LNCaP clone FGC (cell line): ENCODE measurements around the gene PPP2R2D.

ENCODE experiments used
- DNase-seq: peaks from one replicate; pipeline ENCODE4 v3.0.0-alpha.2; 2011; ENCODE audit warnings: low read depth
- H3K4me3 ChIP-seq: 2 replicates; pipeline ENCODE4 v1.5.1; 2011; ENCODE audit warnings: mild to moderate bottlenecking, low read depth, low read length, control low read depth
- TF ChIP-seq, protein P1 (sequence below): IDR thresholded peaks from 2 replicates; pipeline ENCODE4 v1.5.1; 2012; ENCODE audit warnings: mild to moderate bottlenecking; ENCODE audit not compliant: control insufficient read depth, insufficient read depth; ENCODE audit errors: extremely low read depth

PPP2R2D gene

DNA sequence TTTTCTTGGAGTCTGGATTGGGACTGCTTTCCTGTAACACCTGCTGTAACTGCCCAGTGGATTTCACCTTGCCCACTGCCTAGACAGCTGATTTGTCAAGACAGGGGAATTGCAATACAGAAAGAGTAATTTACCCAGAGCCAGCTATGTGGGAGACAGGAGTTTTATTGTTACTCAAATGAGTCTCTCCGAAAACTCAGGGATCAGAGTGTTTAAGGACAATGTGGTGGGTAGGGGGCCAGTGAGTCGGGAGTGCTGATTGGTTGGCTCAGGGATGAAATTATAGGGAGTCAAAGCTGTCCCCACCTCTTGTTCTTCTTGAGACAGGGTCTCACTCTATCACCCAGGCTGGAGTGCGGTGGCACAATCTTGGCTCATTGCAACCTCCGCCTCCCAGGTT, 106.2 kb downstream of the PPP2R2D start:
- TF ChIP-seq, protein P1, sequence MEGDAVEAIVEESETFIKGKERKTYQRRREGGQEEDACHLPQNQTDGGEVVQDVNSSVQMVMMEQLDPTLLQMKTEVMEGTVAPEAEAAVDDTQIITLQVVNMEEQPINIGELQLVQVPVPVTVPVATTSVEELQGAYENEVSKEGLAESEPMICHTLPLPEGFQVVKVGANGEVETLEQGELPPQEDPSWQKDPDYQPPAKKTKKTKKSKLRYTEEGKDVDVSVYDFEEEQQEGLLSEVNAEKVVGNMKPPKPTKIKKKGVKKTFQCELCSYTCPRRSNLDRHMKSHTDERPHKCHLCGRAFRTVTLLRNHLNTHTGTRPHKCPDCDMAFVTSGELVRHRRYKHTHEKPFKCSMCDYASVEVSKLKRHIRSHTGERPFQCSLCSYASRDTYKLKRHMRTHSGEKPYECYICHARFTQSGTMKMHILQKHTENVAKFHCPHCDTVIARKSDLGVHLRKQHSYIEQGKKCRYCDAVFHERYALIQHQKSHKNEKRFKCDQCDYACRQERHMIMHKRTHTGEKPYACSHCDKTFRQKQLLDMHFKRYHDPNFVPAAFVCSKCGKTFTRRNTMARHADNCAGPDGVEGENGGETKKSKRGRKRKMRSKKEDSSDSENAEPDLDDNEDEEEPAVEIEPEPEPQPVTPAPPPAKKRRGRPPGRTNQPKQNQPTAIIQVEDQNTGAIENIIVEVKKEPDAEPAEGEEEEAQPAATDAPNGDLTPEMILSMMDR: no peak
- H3K4me3 ChIP-seq: no peak overlapping the region
- no peak for DNase-seq

DNA sequence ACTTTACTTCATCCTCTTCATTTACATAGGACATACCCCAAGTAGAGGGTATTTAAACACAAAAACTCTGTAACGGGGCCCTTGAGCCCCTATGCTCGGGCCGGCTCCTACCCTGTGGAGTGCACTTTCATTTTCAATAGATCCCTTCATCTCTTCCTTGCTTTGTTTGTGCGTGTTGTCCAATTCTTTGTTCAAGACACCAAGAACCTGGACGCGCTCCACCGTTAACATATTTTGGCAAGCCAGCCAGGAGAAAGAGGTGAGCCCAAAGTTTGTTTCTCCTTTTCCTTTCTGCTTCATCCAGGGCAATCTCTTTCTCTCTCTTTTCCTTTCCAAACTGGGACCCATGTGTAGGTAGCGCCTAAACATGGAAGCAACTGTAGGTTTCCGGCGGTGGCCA, 106.9 kb downstream of the PPP2R2D start:
- DNase-seq: no peak
- TF ChIP-seq, protein P1: no peak
- H3K4me3 ChIP-seq: no peak overlapping the region
